ENCODE data around the gene JMJD8.
A peak's percentile ranks its signal among the peaks of the same experiment; 100 is the strongest.

JMJD8 gene

GRCh38 chr16:684071-684794, at the start of gene JMJD8:
TSS of gene JMJD8 (minus strand) at chr16:684334. CDS start at chr16:684319, 15 bp downstream.
- peak within 1 kb of the TSS; percentile 49 for H3K9ac ChIP-seq (ENCODE audit: low read length)
- peaks cover 15% of the 10 kb centered on the region for H3K4me1 ChIP-seq (ENCODE audit: control insufficient read depth, insufficient read depth, low read length)
- H3K4me3 ChIP-seq (ENCODE audit: low read length), result peak within 1 kb of the TSS; percentile 91
- H3K36me3 ChIP-seq (ENCODE audit: control insufficient read depth, insufficient read depth, low read length), result peaks cover 18% of the 10 kb centered on the region
- no peaks in the 10 kb centered on the region for H3K27me3 ChIP-seq (ENCODE audit: control insufficient read depth, insufficient read depth, low read length)
- peak within 1 kb of the TSS; percentile 66 for H3K27ac ChIP-seq (ENCODE audit: low read depth, low read length)

- no peak overlapping the region for H3K4me3 ChIP-seq (ENCODE audit: low read length)
- H3K9ac ChIP-seq (ENCODE audit: low read length), result no peak overlapping the region
- no peaks in the 10 kb centered on the region for H3K4me1 ChIP-seq (ENCODE audit: control insufficient read depth, insufficient read depth, low read length)
- H3K27me3 ChIP-seq (ENCODE audit: control insufficient read depth, insufficient read depth, low read length), result no peaks in the 10 kb centered on the region
- peaks cover 22% of the 10 kb centered on the region for H3K36me3 ChIP-seq (ENCODE audit: control insufficient read depth, insufficient read depth, low read length)
- H3K27ac ChIP-seq (ENCODE audit: low read depth, low read length), result no peak overlapping the region
Observed at GRCh38 chr16:733382-734207, 49.5 kb upstream of the JMJD8 start.

- H3K4me3 ChIP-seq (ENCODE audit: low read length), result no peak overlapping the region
- no peaks in the 10 kb centered on the region for H3K27me3 ChIP-seq (ENCODE audit: control insufficient read depth, insufficient read depth, low read length)
- H3K27ac ChIP-seq (ENCODE audit: low read depth, low read length), result no peak overlapping the region
- peaks cover 22% of the 10 kb centered on the region for H3K36me3 ChIP-seq (ENCODE audit: control insufficient read depth, insufficient read depth, low read length)
- H3K4me1 ChIP-seq (ENCODE audit: control insufficient read depth, insufficient read depth, low read length), result no peaks in the 10 kb centered on the region
- no peak overlapping the region for H3K9ac ChIP-seq (ENCODE audit: low read length)
Observed at GRCh38 chr16:732936-733335, 48.8 kb upstream of the JMJD8 start.

GRCh38 chr16:732332-732731, 48.2 kb upstream of the JMJD8 start:
- no peak overlapping the region for H3K9ac ChIP-seq (ENCODE audit: low read length)
- no peak overlapping the region for H3K27ac ChIP-seq (ENCODE audit: low read depth, low read length)
- peaks cover 22% of the 10 kb centered on the region for H3K36me3 ChIP-seq (ENCODE audit: control insufficient read depth, insufficient read depth, low read length)

GRCh38 chr16:730666-731509, 46.8 kb upstream of the JMJD8 start:
- peaks cover 14% of the 10 kb centered on the region for H3K27me3 ChIP-seq (ENCODE audit: control insufficient read depth, insufficient read depth, low read length)
- no peak overlapping the region for H3K4me3 ChIP-seq (ENCODE audit: low read length)

More at GRCh38 chr16:732332-732731, 48.2 kb upstream of the JMJD8 start:
- H3K4me3 ChIP-seq (ENCODE audit: low read length), result no peak overlapping the region
- no peaks in the 10 kb centered on the region for H3K4me1 ChIP-seq (ENCODE audit: control insufficient read depth, insufficient read depth, low read length)
- peaks cover 4% of the 10 kb centered on the region for H3K27me3 ChIP-seq (ENCODE audit: control insufficient read depth, insufficient read depth, low read length)

GRCh38 chr16:729768-730665, 45.9 kb upstream of the JMJD8 start:
- peaks cover 14% of the 10 kb centered on the region for H3K36me3 ChIP-seq (ENCODE audit: control insufficient read depth, insufficient read depth, low read length)
- no peak overlapping the region for H3K27ac ChIP-seq (ENCODE audit: low read depth, low read length)
- H3K27me3 ChIP-seq (ENCODE audit: control insufficient read depth, insufficient read depth, low read length), result peaks cover 17% of the 10 kb centered on the region

More at GRCh38 chr16:730666-731509, 46.8 kb upstream of the JMJD8 start:
- no peaks in the 10 kb centered on the region for H3K4me1 ChIP-seq (ENCODE audit: control insufficient read depth, insufficient read depth, low read length)
- no peak overlapping the region for H3K9ac ChIP-seq (ENCODE audit: low read length)
- no peak overlapping the region for H3K27ac ChIP-seq (ENCODE audit: low read depth, low read length)
- peaks cover 14% of the 10 kb centered on the region for H3K36me3 ChIP-seq (ENCODE audit: control insufficient read depth, insufficient read depth, low read length)

GRCh38 chr16:728890-729744, 45.0 kb upstream of the JMJD8 start:
- Histone ChIP-seq H3K27ac (ENCODE audit: low read depth, low read length) (no peak overlapping the region), H3K4me3 (ENCODE audit: low read length) (no peak overlapping the region), H3K4me1 (ENCODE audit: control insufficient read depth, insufficient read depth, low read length) (no peaks in the 10 kb centered on the region), H3K36me3 (ENCODE audit: control insufficient read depth, insufficient read depth, low read length) (peaks cover 9% of the 10 kb centered on the region), H3K27me3 (ENCODE audit: control insufficient read depth, insufficient read depth, low read length) (peaks cover 17% of the 10 kb centered on the region), H3K9ac (ENCODE audit: low read length) (no peak overlapping the region)

More at GRCh38 chr16:729768-730665, 45.9 kb upstream of the JMJD8 start:
- no peak overlapping the region for H3K4me3 ChIP-seq (ENCODE audit: low read length)
- H3K4me1 ChIP-seq (ENCODE audit: control insufficient read depth, insufficient read depth, low read length), result no peaks in the 10 kb centered on the region
- no peak overlapping the region for H3K9ac ChIP-seq (ENCODE audit: low read length)

GRCh38 chr16:728131-728889, 44.2 kb upstream of the JMJD8 start:
- Histone ChIP-seq H3K27ac (ENCODE audit: low read depth, low read length) (no peak overlapping the region), H3K36me3 (ENCODE audit: control insufficient read depth, insufficient read depth, low read length) (peaks cover 4% of the 10 kb centered on the region), H3K4me3 (ENCODE audit: low read length) (peak overlapping the region; percentile 59), H3K9ac (ENCODE audit: low read length) (no peak overlapping the region), H3K4me1 (ENCODE audit: control insufficient read depth, insufficient read depth, low read length) (no peaks in the 10 kb centered on the region), H3K27me3 (ENCODE audit: control insufficient read depth, insufficient read depth, low read length) (peaks cover 17% of the 10 kb centered on the region)

- Histone ChIP-seq H3K9ac (ENCODE audit: low read length) (no peak overlapping the region), H3K4me1 (ENCODE audit: control insufficient read depth, insufficient read depth, low read length) (no peaks in the 10 kb centered on the region), H3K36me3 (ENCODE audit: control insufficient read depth, insufficient read depth, low read length) (no peaks in the 10 kb centered on the region), H3K27ac (ENCODE audit: low read depth, low read length) (no peak overlapping the region), H3K27me3 (ENCODE audit: control insufficient read depth, insufficient read depth, low read length) (peaks cover 17% of the 10 kb centered on the region), H3K4me3 (ENCODE audit: low read length) (peak overlapping the region; percentile 59)
Observed at GRCh38 chr16:727291-727977, 43.3 kb upstream of the JMJD8 start.
